GM23248 (cell line): ENCODE data around the gene STK31.

Experiments
- EZH2 ChIP-seq: fragments of 200-600 bp; sonication (generic); IDR thresholded peaks from 2 replicates; pipeline ENCODE4 v1.6.1; 2018; ENCODE audit warnings: antibody characterized with exemption, mild to moderate bottlenecking; ENCODE audit not compliant: insufficient read depth, poor library complexity, severe bottlenecking
- EZH2phosphoT487 ChIP-seq: fragments of 200-600 bp; sonication (generic); IDR thresholded peaks from 2 replicates; pipeline ENCODE4 v1.6.1; 2018; ENCODE audit warnings: antibody characterized with exemption, moderate library complexity, mild to moderate bottlenecking, low read depth; ENCODE audit not compliant: insufficient read depth

GRCh38 chr7:23808421-23808820, 98.4 kb downstream of the STK31 start:
- TF ChIP-seq EZH2 = no peak
- no peak for TF ChIP-seq EZH2phosphoT487
